Testis (tissue), 2 donors: ENCODE data around the gene METTL27.

Experiments
- POLR2A ChIP-seq: fragments of 450-650 bp; IDR thresholded peaks from one replicate; pipeline ENCODE4 v1.6.1; 2017; ENCODE audit warnings: antibody characterized with exemption, mild to moderate bottlenecking, moderate library complexity
- TF ChIP-seq, protein P1 (sequence below), 3 experiments: fragments of 450-650 bp in 2 of 3; fragments of 200-600 bp in 1 of 3; sonication (generic) in 1 of 3; IDR thresholded peaks; one replicate each; pipeline ENCODE4 v1.5.1; 2016 to 2019; ENCODE audit warnings: antibody characterized with exemption in 3 of 3, mild to moderate bottlenecking in 2 of 3, moderate library complexity in 1 of 3

DNA sequence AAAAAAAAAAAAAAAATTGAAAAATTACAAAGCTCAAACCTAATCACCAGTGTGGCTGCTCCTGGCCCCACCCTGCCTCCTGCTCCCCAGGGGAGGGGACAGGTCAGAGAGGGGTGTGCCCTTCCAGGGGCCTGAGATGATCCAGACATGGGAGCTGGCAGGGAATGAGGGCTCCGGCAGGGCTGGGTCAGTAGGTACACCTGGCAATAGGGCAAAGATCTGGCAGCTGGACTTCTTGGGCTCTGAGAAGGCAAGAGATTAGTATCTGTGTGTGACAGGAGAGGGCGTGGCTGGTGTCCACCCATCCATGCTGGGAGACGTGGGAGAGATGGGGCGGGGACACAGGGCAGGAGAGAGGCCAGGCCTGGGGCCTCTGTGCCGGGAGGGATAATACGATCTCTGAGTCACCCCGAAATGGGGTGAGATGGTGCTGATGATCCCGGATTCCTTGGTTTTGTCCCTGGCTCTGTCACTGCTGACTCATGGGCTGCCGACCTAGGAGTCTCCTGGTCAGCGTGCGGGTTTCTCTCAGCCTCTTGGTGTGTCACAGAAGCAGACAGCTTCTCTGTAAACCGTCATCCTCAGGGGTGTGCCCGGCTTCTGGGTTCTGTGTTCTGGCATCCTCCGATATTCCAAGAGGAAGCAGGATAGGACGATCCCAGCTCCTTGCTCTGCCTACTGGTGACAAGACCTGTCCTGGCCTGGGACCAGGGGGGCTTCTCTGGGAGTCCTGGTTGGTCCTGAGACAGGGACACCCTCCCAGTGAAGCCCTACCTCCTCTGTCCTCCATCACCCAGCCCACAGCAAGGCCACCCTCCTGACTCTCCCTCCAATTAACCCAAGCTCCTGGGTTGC, 19.8 kb downstream of the METTL27 start:
- TF ChIP-seq, protein P1, sequence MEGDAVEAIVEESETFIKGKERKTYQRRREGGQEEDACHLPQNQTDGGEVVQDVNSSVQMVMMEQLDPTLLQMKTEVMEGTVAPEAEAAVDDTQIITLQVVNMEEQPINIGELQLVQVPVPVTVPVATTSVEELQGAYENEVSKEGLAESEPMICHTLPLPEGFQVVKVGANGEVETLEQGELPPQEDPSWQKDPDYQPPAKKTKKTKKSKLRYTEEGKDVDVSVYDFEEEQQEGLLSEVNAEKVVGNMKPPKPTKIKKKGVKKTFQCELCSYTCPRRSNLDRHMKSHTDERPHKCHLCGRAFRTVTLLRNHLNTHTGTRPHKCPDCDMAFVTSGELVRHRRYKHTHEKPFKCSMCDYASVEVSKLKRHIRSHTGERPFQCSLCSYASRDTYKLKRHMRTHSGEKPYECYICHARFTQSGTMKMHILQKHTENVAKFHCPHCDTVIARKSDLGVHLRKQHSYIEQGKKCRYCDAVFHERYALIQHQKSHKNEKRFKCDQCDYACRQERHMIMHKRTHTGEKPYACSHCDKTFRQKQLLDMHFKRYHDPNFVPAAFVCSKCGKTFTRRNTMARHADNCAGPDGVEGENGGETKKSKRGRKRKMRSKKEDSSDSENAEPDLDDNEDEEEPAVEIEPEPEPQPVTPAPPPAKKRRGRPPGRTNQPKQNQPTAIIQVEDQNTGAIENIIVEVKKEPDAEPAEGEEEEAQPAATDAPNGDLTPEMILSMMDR (IDR thresholded peaks at IDR 0.05): no peak
- no peak for TF ChIP-seq POLR2A
